ENCODE results near the gene NME2.

Gene NME2

DNA sequence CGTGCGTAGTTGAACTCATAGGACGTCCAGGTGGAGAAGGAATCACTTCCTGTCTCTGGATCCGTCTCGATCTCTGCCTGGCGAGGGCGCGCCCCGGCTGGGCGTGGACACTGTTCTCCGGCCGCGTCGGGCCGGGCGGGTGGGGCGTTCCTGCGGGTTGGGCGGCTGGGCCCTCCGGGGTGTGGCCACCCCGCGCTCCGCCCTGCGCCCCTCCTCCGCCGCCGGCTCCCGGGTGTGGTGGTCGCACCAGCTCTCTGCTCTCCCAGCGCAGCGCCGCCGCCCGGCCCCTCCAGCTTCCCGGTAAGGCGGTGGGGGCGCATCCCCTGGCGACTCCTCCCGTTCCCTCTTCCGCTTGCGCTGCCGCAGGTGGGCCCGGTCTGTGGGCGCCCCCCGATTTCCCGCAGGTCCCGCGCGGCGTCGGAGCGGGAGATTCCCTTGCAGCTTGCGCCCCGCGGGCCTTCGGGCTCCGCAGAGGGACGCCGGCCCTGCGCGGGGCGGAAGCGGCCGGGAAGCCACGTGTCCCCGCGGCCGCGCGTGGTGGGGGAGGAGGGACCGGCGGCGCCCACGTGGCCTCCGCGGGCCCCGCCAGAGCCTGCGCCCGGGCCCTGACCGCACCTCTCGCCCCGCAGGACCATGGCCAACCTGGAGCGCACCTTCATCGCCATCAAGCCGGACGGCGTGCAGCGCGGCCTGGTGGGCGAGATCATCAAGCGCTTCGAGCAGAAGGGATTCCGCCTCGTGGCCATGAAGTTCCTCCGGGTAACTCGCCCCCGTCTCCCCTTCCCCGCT, at the start of gene NME2:
NME2 (plus strand) TSS at position 214 of the 789 bp plus-strand sequence; CDS start at position 634, 420 bp downstream.
- ChIA-PET POLR2A (ENCODE audit: low non-redundant PET) (no interaction called here), CTCF (interaction anchor here (0.6 kb wide), 1 partner anchor 1020 kb away, joined by 3 read pairs; no protein-coding TSS in a partner anchor)
- peak within 1 kb of the TSS; percentile 90 for H3K27ac ChIP-seq
- TF ChIP-seq, protein P1, sequence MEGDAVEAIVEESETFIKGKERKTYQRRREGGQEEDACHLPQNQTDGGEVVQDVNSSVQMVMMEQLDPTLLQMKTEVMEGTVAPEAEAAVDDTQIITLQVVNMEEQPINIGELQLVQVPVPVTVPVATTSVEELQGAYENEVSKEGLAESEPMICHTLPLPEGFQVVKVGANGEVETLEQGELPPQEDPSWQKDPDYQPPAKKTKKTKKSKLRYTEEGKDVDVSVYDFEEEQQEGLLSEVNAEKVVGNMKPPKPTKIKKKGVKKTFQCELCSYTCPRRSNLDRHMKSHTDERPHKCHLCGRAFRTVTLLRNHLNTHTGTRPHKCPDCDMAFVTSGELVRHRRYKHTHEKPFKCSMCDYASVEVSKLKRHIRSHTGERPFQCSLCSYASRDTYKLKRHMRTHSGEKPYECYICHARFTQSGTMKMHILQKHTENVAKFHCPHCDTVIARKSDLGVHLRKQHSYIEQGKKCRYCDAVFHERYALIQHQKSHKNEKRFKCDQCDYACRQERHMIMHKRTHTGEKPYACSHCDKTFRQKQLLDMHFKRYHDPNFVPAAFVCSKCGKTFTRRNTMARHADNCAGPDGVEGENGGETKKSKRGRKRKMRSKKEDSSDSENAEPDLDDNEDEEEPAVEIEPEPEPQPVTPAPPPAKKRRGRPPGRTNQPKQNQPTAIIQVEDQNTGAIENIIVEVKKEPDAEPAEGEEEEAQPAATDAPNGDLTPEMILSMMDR (conservative IDR thresholded peaks at IDR 0.05; ENCODE audit: low read depth) = no peak
- DNase-seq (ENCODE audit: low spot score) = peak; percentile 93

DNA sequence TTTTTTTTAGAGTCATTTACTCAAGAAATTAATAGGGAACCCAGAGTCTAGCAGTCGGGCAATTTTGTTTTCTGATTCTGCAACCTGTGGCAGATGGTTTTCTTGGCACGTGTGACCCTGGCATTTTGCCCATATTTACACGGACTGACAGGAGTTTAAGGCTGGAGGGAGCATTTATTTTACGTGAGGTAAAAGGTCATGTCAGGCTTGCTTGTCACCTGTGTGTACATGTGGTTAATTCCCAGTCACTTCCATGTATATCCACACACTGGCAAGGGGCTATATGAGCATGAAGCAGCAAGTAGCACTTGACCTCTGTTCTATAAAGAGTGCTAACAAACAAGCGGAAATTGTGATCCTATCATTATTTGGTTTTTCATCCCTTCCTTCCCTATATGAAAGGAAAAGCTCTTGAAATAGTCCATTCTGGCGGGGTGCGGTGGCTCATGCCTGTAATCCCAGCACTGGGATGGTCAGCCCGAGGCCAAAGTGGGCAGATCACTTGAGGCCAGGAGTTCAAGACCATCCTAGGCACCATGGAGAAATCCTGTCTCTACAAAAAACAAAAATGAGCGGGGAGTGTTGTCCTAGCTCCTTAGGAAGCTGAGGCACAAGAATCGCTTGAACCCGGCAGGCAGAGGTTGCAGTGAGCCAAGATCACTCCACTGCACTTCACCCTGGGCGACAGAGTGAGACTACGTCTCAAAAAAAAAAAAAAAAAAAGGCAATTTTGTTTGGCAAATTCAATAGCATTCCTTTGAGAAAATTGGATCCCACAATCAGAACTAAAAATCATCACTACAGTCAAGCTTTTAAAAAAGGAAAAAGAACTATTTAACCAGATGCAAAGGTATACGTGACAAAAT, 47.6 kb upstream of the NME2 start:
- POLR2A ChIA-PET (ENCODE audit: low non-redundant PET) = interaction anchor here (0.6 kb wide), 1 partner anchor 51 kb away, joined by 4 read pairs; no protein-coding TSS in a partner anchor
- CTCF ChIA-PET = interaction anchor here (0.7 to 1.0 kb wide), 2 partner anchors 35 to 162 kb away, joined by 3 to 4 read pairs; partner anchors contain the start of gene NME1
- no peak for DNase-seq (ENCODE audit: low spot score)
- TF ChIP-seq, protein P1 (conservative IDR thresholded peaks at IDR 0.05; ENCODE audit: low read depth) = no peak
- no peak overlapping the region for H3K27ac ChIP-seq

DNA sequence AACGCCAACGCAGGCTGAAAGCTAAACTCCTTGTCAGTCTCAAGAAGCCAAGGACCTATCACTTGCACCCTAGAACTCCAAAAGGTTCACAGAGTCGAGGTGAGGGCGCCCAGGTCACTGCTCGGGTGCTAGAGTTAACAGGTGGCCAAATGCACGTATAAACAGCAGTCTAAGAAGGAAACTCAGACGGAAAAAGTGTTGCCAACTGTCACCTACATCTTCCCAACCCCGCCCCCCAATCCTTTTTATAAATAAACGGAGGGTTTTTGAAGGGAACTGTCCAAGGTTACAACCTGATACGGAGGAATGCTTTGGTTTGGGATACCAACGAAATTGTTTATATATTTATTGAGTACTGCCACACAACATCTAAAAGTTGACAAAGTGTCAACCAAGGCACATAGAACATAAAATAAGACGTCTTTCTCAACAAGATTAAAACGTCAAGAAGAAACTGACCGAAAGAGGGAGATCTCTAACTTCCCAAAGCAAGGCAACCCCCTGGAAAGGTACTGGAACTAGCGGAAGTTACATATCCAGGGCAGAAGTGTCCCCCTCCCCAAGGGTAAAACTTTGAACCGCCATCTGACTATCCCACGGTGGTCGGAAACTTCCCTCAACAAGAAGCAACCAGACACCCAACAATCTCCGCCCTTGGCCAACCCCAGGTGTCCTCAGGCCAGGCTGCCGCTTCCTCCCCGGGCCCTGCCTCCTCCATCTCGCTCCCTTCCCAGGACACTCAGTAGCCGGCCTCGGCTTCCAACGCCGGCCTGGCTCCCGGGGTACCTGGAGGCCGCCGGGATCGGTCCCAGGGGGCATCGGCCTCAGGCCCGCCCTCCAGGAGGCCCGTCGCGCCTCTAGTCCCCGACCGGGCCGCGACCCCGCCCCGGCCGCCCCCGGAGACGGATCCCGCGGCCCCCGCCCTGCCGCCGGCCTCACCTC, 46.5 kb upstream of the NME2 start:
- TF ChIP-seq, protein P1 (conservative IDR thresholded peaks at IDR 0.05; ENCODE audit: low read depth) = no peak; the same call in 1 of the 2 replicates
- POLR2A ChIA-PET (ENCODE audit: low non-redundant PET) = no interaction called here
- CTCF ChIA-PET = interaction anchor here (0.7 to 1.0 kb wide), 2 partner anchors 34 to 163 kb away, joined by 3 to 4 read pairs; partner anchors contain the start of gene NME1
- peak; percentile 36 for DNase-seq (ENCODE audit: low spot score)
- peak overlapping the region; percentile 93 for H3K27ac ChIP-seq

DNA sequence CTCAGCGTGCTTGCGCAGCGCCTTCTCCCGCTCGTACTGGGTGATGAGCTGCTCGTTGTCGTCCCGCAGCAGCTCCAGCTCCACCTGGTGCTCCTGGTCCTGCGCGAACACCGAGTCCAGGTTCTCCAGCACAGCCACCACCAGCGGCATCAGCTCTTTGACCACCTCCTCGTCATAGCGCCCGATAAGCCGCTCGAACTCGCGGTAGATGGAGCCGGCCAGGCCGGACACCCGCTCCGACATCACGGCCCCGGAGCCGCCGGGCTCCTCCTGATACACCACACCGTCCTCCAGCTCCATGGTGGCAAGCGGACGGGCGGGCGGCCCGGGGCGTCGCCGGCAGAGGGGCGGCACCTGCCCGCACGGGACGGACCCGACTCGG, 45.9 kb upstream of the NME2 start:
- peak; percentile 52 for DNase-seq (ENCODE audit: low spot score)
- ChIA-PET CTCF (no interaction called here), POLR2A (ENCODE audit: low non-redundant PET) (no interaction called here)
- H3K27ac ChIP-seq = peak overlapping the region; percentile 93
- TF ChIP-seq, protein P1 (conservative IDR thresholded peaks at IDR 0.05; ENCODE audit: low read depth) = no peak

DNA sequence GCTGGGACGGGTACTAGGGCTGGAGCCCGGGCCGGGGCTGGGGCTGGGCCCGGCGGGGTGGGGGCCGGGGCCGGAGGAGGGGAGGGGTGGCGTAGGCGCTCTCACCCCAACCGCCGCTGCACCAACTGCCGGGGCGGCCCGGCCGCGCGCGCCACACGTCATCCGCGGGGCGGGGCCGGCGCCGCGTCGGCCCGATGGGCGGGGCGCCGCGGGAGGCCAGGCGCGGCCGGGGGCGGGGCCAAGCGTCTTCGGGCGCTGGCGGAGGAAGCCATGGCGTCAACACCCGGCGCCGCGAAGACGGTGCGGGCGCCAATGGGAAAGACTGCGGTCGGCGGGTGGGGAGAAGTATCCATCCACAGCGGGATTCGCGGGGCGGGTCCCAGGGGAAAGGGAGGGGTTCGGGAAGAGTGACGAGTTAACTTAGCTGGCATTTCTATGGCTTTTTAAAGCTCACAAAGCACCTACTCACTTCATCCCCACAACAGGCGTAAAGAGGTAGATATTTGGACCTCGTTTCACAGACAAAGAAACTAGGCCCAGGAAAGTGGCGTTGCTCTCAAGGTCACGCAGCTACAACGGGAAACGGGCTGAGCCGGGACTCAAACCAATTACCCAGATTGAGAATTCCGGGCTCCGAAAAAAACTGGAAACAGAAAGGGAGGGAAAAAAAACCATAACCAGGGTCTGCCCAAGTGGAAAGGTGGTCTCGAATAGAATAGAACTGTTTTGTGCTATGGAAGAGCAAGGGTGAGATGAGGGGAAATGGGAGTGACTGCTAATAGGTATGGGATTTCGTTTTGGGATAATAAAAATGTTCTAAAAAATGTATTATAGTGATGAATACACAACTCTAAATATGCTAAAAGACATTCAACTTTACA, 45.2 kb upstream of the NME2 start, which contains the start of gene SPAG9:
SPAG9 (minus strand) TSS at position 130 of the 881 bp plus-strand sequence. CDS start 212 bp downstream, outside the sequence.
- ChIA-PET CTCF (interaction anchor here (0.7 to 1.9 kb wide), 2 partner anchors 10 to 32 kb away, joined by 3 to 6 read pairs; partner anchors contain the start of gene NME1), POLR2A (ENCODE audit: low non-redundant PET) (interaction anchor here (0.6 kb wide), 1 partner anchor 166 kb away, joined by 3 read pairs; no protein-coding TSS in a partner anchor)
- TF ChIP-seq, protein P1 (conservative IDR thresholded peaks at IDR 0.05; ENCODE audit: low read depth) = no peak
- H3K27ac ChIP-seq = peak within 1 kb of the TSS; percentile 93
- peak; percentile 97 for DNase-seq (ENCODE audit: low spot score)

All from RWPE1 (cell line).